HG03442 (cell line): ENCODE measurements around the gene STIL.
A peak's percentile ranks its signal among the peaks of the same experiment; 100 is the strongest.
"Not testable (repeated sequence)": the region's sequence is repeated elsewhere in the genome, so short reads cannot be mapped to it uniquely, and the experiment has no call there.

Source experiments
- ATAC-seq: cut with Tn5 transposase; IDR thresholded peaks from one replicate; pipeline ENCODE4 v1.9.1; 2021; ENCODE audit warnings: mild to moderate bottlenecking, moderate library complexity; ENCODE audit not compliant: unreplicated experiment

Gene STIL

GRCh38 chr1:47223174-47223920 is 90.6 kb downstream of the STIL start:
- no peak for ATAC-seq

- no peak for ATAC-seq
Observed at GRCh38 chr1:47222476-47222875, 91.5 kb downstream of the STIL start.

GRCh38 chr1:47219590-47220220 is 94.2 kb downstream of the STIL start:
- no peak for ATAC-seq

GRCh38 chr1:47219001-47219400 is 94.9 kb downstream of the STIL start:
- no peak for ATAC-seq

DNA sequence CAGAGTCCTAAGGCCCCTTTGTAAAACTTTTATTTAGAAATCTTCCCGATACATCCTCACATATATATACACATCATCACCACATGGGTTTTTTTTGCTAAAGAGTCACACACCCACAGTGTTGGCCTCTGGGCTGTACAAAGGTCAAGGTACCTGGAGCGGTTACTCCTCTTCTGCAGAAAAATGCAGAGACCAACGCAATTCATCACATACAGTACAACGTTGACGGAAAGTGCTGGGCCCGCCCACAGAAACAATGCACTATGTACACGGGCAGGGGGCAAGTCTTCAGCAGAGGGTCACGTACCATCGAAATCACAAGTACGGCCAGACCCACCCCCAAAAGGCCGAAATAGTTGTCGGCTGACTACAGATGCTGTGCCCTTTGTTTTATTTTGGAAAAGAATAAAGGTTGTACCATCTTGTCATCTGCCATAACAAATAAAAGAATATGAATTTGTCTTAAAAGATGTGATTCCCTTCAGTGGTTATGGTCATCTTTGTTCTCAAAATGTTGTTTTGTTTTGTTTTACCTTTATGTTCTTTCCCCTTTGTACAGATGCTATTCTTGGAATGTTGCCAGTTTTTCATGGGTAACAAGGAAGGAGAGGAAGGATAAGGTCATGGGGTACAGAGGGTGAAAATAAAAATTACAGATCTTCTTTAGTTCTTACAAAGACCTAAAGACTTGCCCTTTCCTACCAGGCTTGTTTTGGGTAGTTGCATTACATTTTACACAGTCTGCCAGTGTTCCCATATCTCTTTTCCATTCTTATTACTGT is 97.5 kb downstream of the STIL start:
- no peak for ATAC-seq

GRCh38 chr1:47215713-47216112 is 98.2 kb downstream of the STIL start:
- ATAC-seq, result no peak

DNA sequence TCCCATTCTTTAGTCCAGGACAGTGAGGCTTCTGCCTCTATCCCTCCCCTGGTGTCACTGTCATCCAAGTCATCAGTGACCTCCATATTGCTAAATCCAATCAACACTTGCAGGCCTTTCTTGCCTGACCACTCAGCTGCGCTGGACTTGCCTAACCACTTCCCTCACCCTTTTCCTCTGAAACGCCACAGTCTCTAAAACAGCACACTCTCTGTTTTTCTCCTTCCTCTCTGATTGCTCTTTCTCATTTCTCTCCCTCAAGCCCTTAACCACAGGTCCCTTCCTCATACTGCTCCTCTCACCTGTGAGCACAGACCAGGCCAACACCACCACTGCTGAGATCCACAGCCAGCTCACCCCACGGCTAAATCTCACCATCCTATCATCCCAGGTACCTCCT is 99.4 kb downstream of the STIL start:
- ATAC-seq, result no peak

GRCh38 chr1:47213230-47213963 is 100.5 kb downstream of the STIL start:
- ATAC-seq, result no peak

- no peak for ATAC-seq
Observed at GRCh38 chr1:47212636-47213229, 101.2 kb downstream of the STIL start.

DNA sequence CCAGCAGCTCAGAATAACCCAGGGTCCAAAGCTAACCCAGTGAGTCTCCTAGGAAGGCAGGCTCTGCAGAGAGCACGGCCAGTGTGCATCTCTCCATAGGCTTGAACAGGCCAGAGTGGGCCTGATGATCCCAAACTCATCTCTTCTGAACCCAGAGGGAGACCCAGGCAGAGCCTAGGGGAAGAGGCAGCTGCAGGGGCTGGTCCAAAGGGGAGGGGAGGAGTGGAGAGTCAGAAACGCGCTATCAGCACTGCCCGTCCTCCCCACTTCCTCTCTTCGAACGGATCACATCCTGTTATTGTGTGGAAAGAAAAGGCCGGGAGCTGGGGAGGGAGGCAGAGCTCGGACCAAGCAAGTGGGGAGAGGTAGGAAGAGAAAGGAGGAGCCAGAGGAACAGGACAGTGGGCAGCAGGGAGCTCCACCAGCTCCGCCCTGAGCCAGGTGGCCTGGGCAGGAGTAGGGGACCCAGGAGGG is 102.1 kb downstream of the STIL start:
- ATAC-seq, result no peak

- no peak for ATAC-seq
Observed at GRCh38 chr1:47210666-47211065, 103.3 kb downstream of the STIL start.

DNA sequence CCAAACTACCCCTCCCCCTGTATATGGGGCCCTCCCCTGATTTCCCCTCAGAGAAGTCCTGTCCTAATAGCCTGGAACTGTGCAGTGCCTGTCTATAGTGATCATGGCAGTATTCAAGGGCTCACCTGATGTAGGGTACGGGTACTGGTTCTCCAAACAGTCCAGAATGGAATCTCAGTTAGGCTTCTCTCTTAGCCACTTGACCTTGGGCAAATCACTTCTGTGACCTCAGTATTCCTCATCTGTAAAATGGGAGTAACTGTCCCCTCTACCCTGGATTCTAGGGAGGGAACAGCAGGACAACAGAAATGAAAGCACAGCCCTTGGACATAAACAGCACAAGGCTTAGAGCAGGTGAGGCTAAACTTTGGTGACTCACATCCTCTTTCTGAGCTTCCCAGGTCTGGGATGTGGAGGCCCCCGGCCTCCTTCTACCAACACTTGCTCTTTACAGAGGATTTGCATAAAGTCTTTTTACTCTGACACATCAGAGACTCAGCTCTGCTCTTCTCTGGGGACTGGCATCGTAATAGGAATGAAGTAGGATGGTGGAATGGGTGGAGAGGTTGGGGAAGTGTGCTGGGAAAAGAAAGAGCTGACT is 104.1 kb downstream of the STIL start:
- ATAC-seq, result peak; percentile 80

DNA sequence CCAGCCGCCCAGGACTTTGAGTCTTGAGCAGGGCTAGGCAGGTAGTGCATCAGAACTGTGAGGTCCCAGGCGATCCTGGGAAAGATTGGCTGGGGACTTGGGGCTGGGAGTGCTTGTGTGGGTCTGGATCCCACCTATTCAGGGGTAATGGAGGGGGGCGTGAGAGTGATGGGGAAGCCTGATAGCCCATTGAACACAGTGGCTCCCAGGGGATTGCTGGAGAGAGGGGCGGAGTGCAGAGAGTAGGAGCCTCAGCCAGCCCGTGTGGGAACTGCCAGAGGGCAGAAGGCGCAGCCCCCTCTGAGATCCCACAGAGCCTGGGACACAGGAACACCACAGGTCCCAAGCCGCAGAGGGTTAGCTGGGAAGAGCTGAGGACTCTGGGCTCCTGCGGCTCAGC is 104.9 kb downstream of the STIL start:
- no peak for ATAC-seq

- ATAC-seq, result no peak
Observed at GRCh38 chr1:47208374-47208850, 105.5 kb downstream of the STIL start.

- no peak for ATAC-seq
Observed at GRCh38 chr1:47207803-47208373, 106.1 kb downstream of the STIL start.

DNA sequence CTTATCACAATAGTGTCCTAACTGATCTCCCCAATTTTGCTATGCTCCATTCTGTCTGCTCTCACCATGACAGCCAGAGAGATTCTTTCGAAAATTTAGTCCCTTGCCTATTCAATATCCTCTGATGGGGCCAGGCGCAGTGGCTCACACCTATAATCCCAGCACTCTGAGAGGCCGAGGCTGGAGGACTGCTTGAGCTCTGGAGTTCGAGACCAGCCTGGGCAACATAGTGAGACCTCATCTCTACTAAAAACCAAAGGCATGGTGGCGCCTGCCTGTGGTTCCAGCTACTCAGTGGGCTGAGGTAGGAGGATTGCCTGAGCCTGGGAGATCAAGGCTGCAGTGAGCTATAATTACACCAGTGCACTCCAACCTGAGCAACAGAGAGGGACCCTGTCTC is 108.0 kb downstream of the STIL start:
- ATAC-seq, result no peak

- ATAC-seq, result not testable (repeated sequence)
Observed at GRCh38 chr1:47203504-47203903, 110.4 kb downstream of the STIL start.

DNA sequence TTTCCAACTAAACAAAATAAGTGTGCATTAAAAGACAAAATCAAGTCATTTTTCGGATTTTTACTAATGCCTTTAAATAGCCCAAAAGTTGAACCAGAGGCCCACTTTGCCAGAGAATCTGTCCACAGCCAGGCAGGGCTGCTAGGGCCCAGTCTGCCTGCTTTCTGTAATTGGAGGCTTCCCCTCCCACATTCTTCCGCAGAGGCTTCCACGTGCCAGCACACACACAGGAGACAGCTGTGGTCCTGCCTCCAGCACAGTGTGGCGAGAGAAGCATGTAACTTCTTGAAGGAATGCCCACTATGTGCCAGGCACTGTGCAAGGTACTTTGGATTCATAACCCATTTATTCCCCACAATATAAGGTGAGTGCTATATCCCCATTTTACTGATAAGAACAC is 112.8 kb downstream of the STIL start:
- no peak for ATAC-seq
